GM19240 (cell line): ENCODE measurements around the gene ERBB2.

Source experiments
- DNase-seq: peaks from one replicate; pipeline ENCODE4 v3.0.0; 2011; ENCODE audit warnings: low spot score; ENCODE audit not compliant: insufficient read length

The ERBB2 gene

DNA sequence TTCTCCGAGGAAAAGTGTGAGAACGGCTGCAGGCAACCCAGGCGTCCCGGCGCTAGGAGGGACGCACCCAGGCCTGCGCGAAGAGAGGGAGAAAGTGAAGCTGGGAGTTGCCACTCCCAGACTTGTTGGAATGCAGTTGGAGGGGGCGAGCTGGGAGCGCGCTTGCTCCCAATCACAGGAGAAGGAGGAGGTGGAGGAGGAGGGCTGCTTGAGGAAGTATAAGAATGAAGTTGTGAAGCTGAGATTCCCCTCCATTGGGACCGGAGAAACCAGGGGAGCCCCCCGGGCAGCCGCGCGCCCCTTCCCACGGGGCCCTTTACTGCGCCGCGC, at the start of gene ERBB2:
TSS of gene ERBB2 (plus strand) at position 247 of the 330 bp plus-strand sequence. CDS start 175 bp downstream, outside the sequence.
- DNase-seq, result no peak

DNA sequence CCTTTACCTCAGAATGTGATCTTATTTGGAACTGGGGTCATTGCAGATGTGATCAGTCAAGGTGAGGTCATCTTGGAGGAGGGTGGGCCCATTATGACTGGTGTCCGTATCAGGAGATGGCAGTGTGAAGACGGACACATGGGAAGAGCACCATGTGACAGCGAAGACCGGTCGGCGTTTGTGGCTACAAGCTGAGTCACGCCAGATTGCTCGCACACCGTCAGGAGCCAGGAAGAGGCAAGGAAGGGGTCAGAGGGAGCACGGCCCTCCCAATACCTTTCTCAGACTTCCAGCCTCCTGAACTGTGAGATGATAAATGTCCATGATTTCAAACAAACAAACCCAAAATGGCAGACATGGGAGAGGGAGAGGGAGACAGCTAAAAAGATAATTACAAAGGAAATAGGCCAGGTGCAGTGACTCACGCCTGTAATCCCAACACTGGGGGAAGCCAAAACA, 49.7 kb upstream of the ERBB2 start:
- DNase-seq, result no peak

DNA sequence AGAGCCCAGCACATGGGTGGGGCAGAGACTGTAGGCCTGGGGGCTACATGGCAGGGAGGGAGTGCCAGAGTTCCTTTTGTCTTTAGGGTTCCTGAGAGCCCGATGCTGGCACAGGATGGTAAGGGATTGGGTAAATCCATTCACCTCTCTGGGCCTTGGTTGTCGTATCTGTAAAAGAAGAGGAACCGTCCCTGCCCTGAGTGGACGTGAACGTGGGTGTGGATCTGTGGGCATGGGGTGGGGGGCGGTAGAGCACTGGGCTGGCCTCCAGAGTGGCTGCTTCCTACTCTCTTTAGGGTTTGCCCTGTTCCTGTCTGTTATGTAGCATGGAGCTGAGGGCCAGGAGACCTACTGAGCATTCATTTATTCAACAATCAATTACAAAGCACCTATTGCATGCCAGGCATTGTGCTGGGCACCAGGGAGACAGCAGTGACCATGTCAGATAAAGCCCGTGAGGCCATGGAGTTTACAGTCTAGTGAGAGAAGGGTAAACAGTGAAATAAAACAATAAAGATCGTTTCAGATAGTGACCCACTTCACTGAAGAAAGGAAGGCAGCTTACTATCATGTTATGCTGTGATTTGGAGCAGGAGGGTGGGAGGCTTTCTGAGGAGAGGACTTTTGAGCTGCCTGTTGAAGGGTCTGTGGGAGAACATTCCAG, 47.8 kb upstream of the ERBB2 start:
- DNase-seq, result no peak

DNA sequence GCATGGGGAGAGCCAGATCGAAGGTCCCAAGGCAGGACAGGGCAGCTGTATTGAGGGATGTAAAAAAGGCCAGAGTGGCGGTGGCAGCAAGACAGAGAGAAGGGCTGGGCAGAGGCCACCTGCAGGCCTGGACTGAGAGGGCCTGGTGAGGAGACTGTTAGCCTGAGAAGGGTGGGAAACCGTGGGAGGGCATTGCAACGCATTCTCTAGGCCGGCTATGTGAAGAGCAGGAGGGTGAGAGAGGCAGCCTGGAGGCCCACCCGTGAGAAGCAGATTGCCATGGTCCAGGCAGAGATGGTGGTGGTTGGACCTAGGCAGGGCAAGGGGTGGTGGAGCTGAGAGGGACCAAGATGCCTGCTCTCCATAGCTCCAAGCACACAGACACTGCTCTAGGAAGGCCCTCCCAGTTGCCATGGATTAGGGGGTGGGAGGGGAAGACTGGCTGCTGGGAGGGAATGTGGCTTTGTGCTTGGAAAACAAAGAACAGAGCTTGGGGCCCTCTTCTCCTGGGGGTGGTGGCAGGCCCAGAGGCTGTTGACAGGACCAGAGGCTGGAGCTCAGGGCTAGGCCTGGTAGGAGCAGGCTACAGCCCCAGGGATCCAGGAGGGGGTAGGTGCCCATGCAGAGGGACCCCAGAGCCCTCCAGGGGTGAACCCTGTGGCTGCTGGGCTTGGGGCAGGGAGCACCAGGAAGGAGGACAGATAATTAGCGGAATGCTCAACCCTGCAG, 47.1 kb upstream of the ERBB2 start:
- DNase-seq, result no peak

DNA sequence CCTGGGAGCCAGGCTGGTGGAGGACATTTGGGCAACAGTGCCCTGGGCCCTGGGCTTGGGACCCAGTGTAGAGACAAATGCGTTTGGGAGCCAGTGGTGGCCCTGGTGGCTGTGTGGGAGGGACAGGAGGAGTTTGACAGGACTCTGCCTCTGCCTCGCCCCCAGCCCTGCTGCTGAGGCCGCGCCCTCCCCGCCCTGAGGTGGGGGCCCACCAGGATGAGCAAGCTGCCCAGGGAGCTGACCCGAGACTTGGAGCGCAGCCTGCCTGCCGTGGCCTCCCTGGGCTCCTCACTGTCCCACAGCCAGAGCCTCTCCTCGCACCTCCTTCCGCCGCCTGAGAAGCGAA, 46.6 kb upstream of the ERBB2 start:
- DNase-seq, result no peak

DNA sequence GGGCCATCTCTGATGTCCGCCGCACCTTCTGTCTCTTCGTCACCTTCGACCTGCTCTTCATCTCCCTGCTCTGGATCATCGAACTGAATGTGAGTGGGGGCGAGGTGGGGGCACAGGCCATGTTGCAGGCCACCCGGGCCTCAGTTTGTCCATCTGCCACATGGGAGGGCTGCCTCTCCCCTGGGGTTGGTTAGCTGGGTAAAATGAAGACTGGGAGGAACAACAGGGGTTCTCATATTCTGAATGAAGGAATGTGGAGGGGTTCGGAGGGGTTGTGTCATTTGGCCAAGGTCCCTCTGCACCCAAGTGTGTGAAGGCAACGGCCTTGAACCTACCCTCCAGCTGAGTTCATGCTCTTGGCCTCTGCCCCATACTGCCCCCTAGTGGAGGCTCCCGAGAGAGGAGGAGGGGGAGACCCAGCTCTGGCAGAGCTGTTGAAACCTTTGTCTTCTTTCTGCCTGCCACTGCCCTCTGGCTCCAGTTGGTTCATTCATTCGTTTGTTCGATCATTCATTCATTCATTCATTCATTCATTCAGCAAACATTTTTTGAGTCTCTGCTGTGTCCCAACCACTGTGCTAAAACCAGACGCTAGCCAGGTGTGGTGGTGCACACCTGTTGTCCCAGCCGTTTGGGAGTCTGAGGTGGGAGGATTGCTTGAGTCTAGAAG, 46.1 kb upstream of the ERBB2 start:
- DNase-seq, result peak; percentile 91

DNA sequence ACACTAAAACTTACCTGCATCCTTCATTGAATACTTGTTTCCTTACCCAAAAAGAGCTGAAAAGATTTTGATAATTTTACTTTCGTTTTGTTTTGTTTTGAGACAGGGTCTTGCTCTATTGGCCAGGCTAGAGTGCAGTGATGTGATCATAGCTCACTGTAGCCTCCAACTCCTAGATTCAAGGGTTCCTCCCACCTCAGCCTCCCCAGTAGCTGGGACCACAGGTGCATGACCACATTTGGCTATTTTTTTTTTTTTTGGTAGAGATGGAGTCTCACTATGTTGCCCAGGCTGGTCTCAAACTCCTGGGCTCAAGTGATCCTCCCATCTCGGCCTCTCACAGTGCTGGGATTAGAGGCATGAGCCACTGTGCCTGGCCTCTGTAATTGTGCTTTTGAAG, 44.8 kb upstream of the ERBB2 start:
- DNase-seq, result no peak

DNA sequence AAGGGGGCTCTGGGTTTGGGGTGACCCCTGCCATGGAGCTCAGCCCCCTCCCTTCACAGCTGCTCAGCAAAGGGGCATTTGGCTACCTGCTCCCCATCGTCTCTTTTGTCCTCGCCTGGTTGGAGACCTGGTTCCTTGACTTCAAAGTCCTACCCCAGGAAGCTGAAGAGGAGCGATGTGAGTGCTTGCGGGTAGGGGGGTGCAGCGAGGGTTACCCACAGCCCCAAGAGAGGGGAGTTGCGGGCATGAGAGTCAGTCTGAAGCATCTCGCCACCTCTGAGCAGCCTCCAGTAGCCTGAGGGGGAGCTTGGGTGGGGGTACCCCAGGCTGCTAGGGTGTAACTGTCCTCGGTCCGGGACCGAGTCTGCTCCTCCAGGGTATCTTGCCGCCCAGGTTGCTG, 41.5 kb upstream of the ERBB2 start:
- DNase-seq, result no peak

DNA sequence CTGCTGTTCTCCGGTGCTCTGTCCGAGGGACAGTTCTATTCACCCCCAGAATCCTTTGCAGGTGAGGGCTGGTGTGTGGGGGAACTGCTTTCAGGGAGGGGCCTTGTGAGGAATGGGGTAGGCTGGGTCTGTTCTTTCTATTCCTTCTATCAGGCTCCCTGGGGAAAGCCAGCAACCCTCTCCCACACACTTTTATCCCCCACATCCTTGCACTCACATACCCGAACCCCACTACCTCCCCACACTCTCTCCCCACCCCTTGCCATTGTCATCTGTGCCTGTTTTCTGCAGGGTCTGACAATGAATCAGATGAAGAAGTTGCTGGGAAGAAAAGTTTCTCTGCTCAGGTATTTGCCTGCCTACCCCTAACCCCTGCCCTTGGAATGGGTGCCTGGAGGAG, 41.1 kb upstream of the ERBB2 start:
- no peak for DNase-seq

DNA sequence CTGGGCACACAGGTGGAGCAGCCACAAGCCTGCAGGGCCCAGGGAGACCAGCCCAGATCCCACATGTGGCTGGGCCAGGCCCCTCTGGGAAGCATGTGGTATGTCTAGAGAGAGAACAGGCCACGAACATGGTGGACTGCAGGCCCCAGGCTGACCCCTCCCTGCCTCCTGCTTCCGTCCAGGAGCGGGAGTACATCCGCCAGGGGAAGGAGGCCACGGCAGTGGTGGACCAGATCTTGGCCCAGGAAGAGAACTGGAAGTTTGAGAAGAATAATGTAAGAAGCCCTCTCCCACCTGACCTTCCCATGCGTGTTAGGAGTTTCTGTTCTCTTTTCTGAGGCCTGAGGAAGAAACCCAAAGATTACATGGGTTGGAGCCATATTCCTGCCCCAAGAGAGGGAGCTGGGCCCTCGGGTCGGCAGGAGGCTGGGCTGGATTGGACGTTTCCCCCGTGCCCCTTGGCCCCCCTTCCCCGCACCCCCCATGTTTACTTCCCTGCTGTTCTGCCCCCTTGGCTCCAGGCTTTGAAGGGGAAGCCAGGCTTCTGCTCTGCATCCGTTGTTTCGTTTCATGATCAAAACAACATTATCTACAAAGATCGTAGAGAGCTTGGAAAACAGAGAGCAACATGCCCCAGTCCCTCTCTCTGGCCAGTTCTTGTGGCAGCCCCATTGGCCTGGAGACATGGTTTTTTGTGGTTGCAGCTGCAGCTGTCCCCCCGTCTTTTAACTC, 40.4 kb upstream of the ERBB2 start:
- DNase-seq, result no peak

DNA sequence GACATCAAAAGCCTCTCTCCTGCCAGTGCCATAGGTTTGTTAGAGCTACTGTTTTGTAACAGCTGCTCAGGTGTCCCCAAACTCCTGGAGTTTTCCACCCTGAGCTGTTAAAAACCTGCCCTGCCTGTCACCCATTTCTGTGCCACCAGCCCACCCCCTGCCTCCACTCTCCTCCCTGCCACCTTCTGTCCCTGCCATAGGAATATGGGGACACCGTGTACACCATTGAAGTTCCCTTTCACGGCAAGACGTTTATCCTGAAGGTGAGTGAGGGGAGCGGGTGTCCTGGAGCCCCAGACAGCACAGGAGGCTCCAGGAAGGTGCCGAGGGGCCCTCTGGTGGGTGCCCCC, 39.9 kb upstream of the ERBB2 start:
- no peak for DNase-seq

DNA sequence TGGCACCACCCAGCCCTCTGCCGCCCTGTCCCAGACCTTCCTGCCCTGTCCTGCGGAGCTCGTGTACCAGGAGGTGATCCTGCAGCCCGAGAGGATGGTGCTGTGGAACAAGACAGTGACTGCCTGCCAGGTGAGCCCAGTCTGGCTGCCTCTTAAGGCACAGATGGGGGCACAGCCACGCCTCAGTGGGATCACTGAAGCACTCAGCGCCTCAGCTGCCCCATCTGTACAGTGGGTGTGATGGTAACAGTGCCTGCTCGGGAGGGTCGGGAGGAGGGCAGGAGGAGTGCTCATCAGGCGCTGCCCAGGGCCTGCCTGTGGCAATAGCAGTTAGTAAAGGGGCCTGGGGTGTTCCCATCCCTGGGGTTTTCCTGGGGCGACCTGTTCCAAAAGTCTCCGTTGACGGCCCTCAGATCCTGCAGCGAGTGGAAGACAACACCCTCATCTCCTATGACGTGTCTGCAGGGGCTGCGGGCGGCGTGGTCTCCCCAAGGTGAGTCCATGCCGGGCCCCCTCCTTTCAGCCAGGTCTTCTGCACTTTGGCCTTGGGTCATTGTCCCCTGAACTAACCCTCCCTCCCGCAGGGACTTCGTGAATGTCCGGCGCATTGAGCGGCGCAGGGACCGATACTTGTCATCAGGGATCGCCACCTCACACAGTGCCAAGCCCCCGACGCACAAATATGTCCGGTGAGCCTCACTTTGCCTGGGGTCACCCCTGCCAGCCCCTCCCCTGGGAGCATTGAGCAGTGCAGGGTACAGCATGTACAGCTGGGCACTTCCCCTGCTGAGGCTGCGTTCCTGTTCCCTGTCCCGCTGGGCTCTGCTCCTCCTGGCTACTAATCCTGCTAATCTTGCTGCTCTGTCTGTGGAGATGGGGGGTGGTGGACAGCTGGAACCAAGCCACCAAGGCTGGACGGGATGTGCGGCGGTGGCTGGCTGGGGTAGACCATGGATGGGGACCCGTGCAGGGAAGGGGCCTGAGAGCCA, 39.2 kb upstream of the ERBB2 start:
- DNase-seq, result no peak

DNA sequence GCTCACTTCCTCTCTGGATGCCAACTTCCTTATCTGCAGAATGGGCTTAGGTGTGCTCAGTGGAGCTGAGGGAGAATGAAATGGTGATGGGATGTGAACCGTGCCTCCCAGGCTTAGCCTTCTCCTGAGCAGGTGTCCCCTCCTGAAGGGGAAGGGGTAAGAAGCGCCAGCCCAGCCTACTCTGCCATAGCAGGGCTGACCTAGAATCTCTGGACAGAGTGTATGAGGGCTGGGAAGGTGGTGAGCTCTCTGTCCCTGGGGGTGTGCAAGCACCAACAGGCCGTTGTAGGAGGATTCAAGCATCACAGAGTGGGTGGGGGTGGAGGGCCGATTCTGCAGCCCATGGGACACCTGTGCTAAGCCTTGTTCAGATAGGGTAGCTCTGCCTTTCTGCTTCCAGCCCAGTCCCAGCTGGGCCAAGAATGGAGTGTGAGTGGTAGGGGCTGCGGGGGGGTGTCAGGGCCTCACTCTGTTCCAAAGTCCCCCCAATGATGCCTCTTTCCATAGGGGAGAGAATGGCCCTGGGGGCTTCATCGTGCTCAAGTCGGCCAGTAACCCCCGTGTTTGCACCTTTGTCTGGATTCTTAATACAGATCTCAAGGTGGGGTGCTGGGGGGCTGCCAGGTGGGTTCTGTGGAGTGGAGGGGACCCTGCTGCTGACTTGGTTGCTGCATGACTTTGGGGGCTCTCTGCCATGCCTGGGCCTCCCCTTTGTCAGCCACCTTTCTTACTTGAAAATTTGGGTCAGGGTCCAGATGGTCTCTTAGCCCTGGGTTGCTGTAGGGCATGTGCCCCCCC, 37.9 kb upstream of the ERBB2 start:
- no peak for DNase-seq

DNA sequence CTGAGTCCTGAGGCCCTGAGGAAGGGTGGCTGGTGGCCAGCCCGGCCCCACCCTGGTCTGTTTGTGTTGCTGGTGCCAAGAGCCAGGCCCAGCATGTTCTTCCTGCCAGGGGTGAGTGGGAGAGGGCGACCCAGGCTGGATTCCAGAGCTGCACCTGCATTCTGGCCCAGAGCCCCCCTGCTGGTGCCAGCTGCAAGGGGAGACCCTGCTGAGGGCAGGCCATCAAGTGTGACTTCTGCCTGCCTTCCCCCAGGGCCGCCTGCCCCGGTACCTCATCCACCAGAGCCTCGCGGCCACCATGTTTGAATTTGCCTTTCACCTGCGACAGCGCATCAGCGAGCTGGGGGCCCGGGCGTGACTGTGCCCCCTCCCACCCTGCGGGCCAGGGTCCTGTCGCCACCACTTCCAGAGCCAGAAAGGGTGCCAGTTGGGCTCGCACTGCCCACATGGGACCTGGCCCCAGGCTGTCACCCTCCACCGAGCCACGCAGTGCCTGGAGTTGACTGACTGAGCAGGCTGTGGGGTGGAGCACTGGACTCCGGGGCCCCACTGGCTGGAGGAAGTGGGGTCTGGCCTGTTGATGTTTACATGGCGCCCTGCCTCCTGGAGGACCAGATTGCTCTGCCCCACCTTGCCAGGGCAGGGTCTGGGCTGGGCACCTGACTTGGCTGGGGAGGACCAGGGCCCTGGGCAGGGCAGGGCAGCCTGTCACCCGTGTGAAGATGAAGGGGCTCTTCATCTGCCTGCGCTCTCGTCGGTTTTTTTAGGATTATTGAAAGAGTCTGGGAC, 37.1 kb upstream of the ERBB2 start:
- no peak for DNase-seq

DNA sequence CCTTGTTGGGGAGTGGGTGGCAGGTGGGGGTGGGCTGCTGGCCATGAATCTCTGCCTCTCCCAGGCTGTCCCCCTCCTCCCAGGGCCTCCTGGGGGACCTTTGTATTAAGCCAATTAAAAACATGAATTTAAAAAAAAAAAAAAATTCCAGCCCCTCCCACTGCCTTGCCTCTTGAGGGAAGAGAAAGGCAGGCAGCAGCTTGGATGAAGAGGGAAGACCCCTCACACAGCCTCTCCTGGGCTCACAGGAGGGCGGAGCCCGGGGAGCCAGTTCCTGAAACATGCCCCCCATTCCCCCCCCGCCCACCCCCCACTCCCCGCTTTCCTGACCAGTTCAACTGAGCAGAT, 36.5 kb upstream of the ERBB2 start:
- DNase-seq, result no peak

DNA sequence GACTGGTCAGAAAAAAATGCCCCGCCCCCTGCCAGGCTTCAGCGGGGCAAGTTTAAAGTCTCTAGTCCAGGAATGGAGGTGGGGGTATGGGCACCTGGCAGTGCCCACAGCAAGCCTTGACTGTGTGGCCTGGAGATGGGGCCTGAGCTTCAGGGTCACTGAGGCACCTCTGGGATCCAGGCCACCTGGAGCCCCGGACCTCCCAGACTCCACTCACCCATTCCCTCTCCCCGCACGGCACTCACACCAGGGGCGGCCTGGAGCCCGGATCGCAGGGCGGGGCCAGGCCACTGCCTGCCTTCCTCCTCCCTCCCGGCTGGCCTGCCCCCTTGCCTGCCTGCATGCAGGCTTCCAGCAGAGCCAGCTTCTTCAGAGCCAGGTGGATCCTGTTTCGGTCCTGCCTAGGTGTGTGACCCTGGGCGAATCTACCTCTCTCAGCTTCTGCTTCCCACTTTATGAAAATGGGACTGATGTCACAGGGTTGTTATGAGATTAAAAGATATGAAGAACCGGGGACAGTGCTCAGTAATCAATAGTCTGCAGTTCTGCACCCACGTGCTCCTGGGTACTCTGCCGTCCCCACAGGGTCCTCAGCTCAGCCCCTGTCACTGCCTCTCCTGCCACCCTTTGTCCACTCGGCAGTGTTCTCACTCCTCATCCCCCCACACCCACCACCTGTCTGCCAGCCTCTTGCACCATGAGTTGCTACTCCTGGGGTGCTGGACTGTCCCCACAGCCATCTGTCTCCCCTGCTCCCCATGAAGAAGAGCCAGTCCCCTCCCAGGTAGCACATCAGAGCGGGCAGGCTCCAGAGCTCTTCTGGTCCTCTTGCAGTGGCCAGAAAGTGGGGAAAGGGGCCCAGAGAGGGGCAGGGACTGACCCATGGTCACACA, 35.9 kb upstream of the ERBB2 start:
- no peak for DNase-seq

DNA sequence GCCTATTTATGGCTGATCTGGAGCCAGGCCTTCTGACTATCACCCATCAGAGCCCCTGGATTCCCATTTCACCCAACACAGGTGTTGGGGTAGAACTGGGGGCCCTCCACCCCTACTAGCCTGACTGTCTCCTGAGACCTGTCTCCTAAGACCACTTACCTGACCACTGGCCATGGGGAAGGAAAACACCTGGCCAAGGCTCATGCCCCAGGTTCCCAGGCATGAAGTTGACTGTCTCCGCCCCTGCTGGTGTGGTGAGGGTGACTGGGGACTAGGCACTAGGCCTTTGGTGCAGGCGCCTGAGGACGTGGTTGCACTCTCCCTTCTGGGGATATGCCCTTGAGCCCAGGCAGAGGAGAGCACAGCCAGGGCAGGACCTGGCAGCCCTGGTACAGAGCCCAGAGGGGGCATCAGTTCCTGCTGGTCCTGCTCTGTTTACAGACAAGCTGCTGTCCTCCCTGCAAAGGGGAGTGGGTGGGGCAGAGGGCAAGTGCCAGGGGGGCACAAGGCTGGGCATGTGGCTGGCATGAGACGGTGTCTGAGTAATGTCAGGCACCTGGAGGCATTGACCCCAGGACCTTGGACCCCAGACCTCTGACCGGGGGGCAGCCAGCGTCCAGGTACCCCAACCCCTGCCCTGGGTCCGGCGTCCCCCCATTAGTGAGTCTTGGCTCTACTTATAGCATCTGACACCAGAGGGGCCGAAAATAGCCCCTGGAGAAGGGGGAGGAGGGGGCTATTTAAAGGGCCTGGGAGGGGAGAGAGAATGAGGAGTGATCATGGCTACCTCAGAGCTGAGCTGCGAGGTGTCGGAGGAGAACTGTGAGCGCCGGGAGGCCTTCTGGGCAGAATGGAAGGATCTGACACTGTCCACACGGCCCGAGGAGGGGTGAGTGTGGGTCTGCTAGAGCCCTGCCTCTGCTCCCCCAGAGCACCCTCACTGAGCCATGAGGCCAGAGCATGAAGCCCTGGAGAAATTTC, 35.0 kb upstream of the ERBB2 start, which contains the start of gene TCAP:
TSS of gene TCAP (plus strand) at position 769 of the 981 bp plus-strand sequence. CDS start at position 780, 11 bp downstream.
- DNase-seq, result no peak
